HepG2 (cell line): ENCODE results near the gene ELOVL6.

Experiments used
- ATF7 ChIP-seq, 2 experiments: fragments of 450-650 bp in 1 of 2; sonication (generic) in 1 of 2; formaldehyde crosslinking in 1 of 2; IDR thresholded peaks; 2 replicates each; pipeline versions ENCODE4 v1.4.0 to v1.6.1; 2016 to 2020; ENCODE audit warnings: antibody characterized with exemption in 1 of 2, mild to moderate bottlenecking in 1 of 2, missing genetic modification reagents in 1 of 2
- BRCA1 ChIP-seq: sonication (generic); formaldehyde crosslinking; IDR thresholded peaks from 2 replicates; pipeline ENCODE4 v1.4.0; 2020; ENCODE audit warnings: missing genetic modification reagents
- RAD21 ChIP-seq: fragments of 450-650 bp; formaldehyde crosslinking; IDR thresholded peaks from 2 replicates; pipeline ENCODE4 v1.5.0; 2020; ENCODE audit warnings: mild to moderate bottlenecking
- SMC3 ChIP-seq: IDR thresholded peaks from 2 replicates; pipeline ENCODE4 v1.6.1; 2011; ENCODE audit warnings: low read length, improper control_type of control experiment
- SSRP1 ChIP-seq: IDR thresholded peaks from 2 replicates; pipeline ENCODE4 v1.6.1; 2016; ENCODE audit warnings: control low read depth
- TP53 ChIP-seq: sonication (generic); formaldehyde crosslinking; conservative IDR thresholded peaks from 2 replicates; pipeline ENCODE4 v1.4.0; 2020; ENCODE audit warnings: missing genetic modification reagents
- ZNF607 ChIP-seq: sonication (generic); formaldehyde crosslinking; IDR thresholded peaks from 2 replicates; pipeline ENCODE4 v1.5.1; 2020; ENCODE audit warnings: missing genetic modification reagents, mild to moderate bottlenecking, borderline replicate concordance

GRCh38 chr4:109998867-109999584 lies 199.4 kb downstream of the ELOVL6 start:
- no peak for TF ChIP-seq SSRP1 (CRISPR knock-in tag)
- TF ChIP-seq ZNF607: no peak
- no peak for TF ChIP-seq ATF7 (IDR thresholded peaks at IDR 0.05)
- no peak for TF ChIP-seq ATF7 (CRISPR knock-in tag; IDR thresholded peaks at IDR 0.05)
- TF ChIP-seq BRCA1: no peak
- TF ChIP-seq SMC3: peak; percentile 74
- peak; percentile 72 for TF ChIP-seq RAD21
- TF ChIP-seq TP53 (CRISPR knock-in tag): no peak
